Measurements from ENCODE around the gene IQCE. TPM values are rescaled to one million over a fixed set of nuclear protein-coding genes. Genes with fewer than 3 reads are reported as not detected.

Gene IQCE
- total RNA-seq, 1 experiment from 2014 or later = 35.8 TPM

- no peaks in the 10 kb centered on the region for H3K4me1 ChIP-seq (replicated peaks; ENCODE audit: insufficient read depth)
- no peak overlapping the region for H2AFZ ChIP-seq
- no peak overlapping the region for H3K27ac ChIP-seq
- DNase-seq = no peak
- H3K27me3 ChIP-seq (ENCODE audit: insufficient read depth, low read depth) = no peaks in the 10 kb centered on the region
- no TSS peak for BruUV-seq (replicated peaks)
- H3K36me3 ChIP-seq (ENCODE audit: low read depth) = no peaks in the 10 kb centered on the region
- intact Hi-C loops (cut with micrococcal nuclease; ENCODE audit: unreplicated experiment) = no loop called here
- ChIA-PET CTCF (no interaction called here), POLR2A (ENCODE audit: unreplicated experiment) (no interaction called here)
- H3K9me2 ChIP-seq (ENCODE audit: insufficient read depth) = no peaks in the 10 kb centered on the region
- TF ChIP-seq CTCF (conservative IDR thresholded peaks at IDR 0.05) (no peak), EZH2 (IDR thresholded peaks at IDR 0.05; ENCODE audit: low read depth) (no peak)
- no peaks in the 10 kb centered on the region for H3K79me2 ChIP-seq (ENCODE audit: low read depth)
- H4K20me1 ChIP-seq (ENCODE audit: insufficient read depth) = no peaks in the 10 kb centered on the region
- no peaks in the 10 kb centered on the region for H3F3A ChIP-seq (ENCODE audit: insufficient read depth, low read depth)
- H3K4me2 ChIP-seq = no peak overlapping the region
- no peaks in the 10 kb centered on the region for H3K9me3 ChIP-seq (ENCODE audit: insufficient read depth, low read depth)
- H3K4me3 ChIP-seq = no peak overlapping the region
Observed at GRCh38 chr7:2595258-2595860, 36.6 kb downstream of the IQCE start.

- no peak for TF ChIP-seq CTCF (conservative IDR thresholded peaks at IDR 0.05)
- H3K27ac ChIP-seq = no peak overlapping the region
- no peak overlapping the region for H2AFZ ChIP-seq
- H3K27me3 ChIP-seq (ENCODE audit: insufficient read depth, low read depth) = no peaks in the 10 kb centered on the region
- ChIA-PET POLR2A (ENCODE audit: unreplicated experiment) (no interaction called here), CTCF (no interaction called here)
- no peaks in the 10 kb centered on the region for H3K9me3 ChIP-seq (ENCODE audit: insufficient read depth, low read depth)
- no peak overlapping the region for H3K4me2 ChIP-seq
- no peaks in the 10 kb centered on the region for H4K20me1 ChIP-seq (ENCODE audit: insufficient read depth)
- no peaks in the 10 kb centered on the region for H3F3A ChIP-seq (ENCODE audit: insufficient read depth, low read depth)
- no peak for DNase-seq
- intact Hi-C loops (cut with micrococcal nuclease; ENCODE audit: unreplicated experiment) = no loop called here
- H3K9me2 ChIP-seq (ENCODE audit: insufficient read depth) = no peaks in the 10 kb centered on the region
- no peaks in the 10 kb centered on the region for H3K4me1 ChIP-seq (replicated peaks; ENCODE audit: insufficient read depth)
- H3K36me3 ChIP-seq (ENCODE audit: low read depth) = no peaks in the 10 kb centered on the region
- no peaks in the 10 kb centered on the region for H3K79me2 ChIP-seq (ENCODE audit: low read depth)
- no peak overlapping the region for H3K4me3 ChIP-seq
- BruUV-seq (replicated peaks) = no TSS peak
Observed at GRCh38 chr7:2596464-2597272, 37.9 kb downstream of the IQCE start.

- Histone ChIP-seq H3F3A (ENCODE audit: insufficient read depth, low read depth) (no peaks in the 10 kb centered on the region), H3K79me2 (ENCODE audit: low read depth) (no peaks in the 10 kb centered on the region), H3K4me1 (replicated peaks; ENCODE audit: insufficient read depth) (no peaks in the 10 kb centered on the region; the same call in 1 of the 2 replicates), H3K9me2 (ENCODE audit: insufficient read depth) (no peaks in the 10 kb centered on the region), H3K4me3 (no peak overlapping the region), H3K9me3 (ENCODE audit: insufficient read depth, low read depth) (no peaks in the 10 kb centered on the region), H2AFZ (no peak overlapping the region), H4K20me1 (ENCODE audit: insufficient read depth) (no peaks in the 10 kb centered on the region), H3K4me2 (no peak overlapping the region), H3K36me3 (ENCODE audit: low read depth) (no peaks in the 10 kb centered on the region), H3K27me3 (ENCODE audit: insufficient read depth, low read depth) (no peaks in the 10 kb centered on the region), H3K27ac (no peak overlapping the region)
- ChIA-PET POLR2A (ENCODE audit: unreplicated experiment) (no interaction called here), CTCF (no interaction called here)
- intact Hi-C loops (cut with micrococcal nuclease; ENCODE audit: unreplicated experiment) = no loop called here
- TF ChIP-seq CTCF (conservative IDR thresholded peaks at IDR 0.05) (no peak), EZH2 (IDR thresholded peaks at IDR 0.05; ENCODE audit: low read depth) (no peak)
- no peak for DNase-seq
- no TSS peak for BruUV-seq (replicated peaks)
Observed at GRCh38 chr7:2597273-2597640, 38.5 kb downstream of the IQCE start.

Measured in PC-9 (cell line).